Bone marrow (tissue), 2 donors: Measurements from ENCODE around the gene CCDC61.
A peak's percentile ranks its signal among the peaks of the same experiment; 100 is the strongest.

Experiments
- DNase-seq, 2 donors: peaks; one replicate each; lab custom pipeline; 2025; lab: John Stamatoyannopoulos, UW

The CCDC61 gene

GRCh38 chr19:45975306-45976070 lies 19.8 kb upstream of the CCDC61 start:
- DNase-seq, result no peak

GRCh38 chr19:45976178-45976577 lies 19.1 kb upstream of the CCDC61 start:
- DNase-seq, result no peak

- no peak for DNase-seq
Observed at GRCh38 chr19:45978156-45978555, 17.1 kb upstream of the CCDC61 start.

- no peak for DNase-seq
Observed at GRCh38 chr19:45981350-45981749, 13.9 kb upstream of the CCDC61 start.

- no peak for DNase-seq
Observed at GRCh38 chr19:45985321-45985720, 9.9 kb upstream of the CCDC61 start.

GRCh38 chr19:45990113-45990728 lies 5.0 kb upstream of the CCDC61 start:
- DNase-seq, result no peak

GRCh38 chr19:45994456-45994997 lies 740 bp upstream of the CCDC61 start:
- no peak for DNase-seq

- no peak for DNase-seq
Observed at GRCh38 chr19:45995715-45996385, 583 bp downstream of the CCDC61 start.

- no peak for DNase-seq
Observed at GRCh38 chr19:45996933-45997332, 1.7 kb downstream of the CCDC61 start.

GRCh38 chr19:45998834-45999233 lies 3.6 kb downstream of the CCDC61 start:
- no peak for DNase-seq

GRCh38 chr19:45999653-46000121 lies 4.4 kb downstream of the CCDC61 start:
- DNase-seq, result no peak

GRCh38 chr19:46000491-46001246 lies 5.4 kb downstream of the CCDC61 start:
- no peak for DNase-seq

- no peak for DNase-seq
Observed at GRCh38 chr19:46002678-46003275, 7.5 kb downstream of the CCDC61 start.

- DNase-seq, result no peak
Observed at GRCh38 chr19:46006411-46006810, 11.1 kb downstream of the CCDC61 start.

- peak; percentile 18 to 30 for DNase-seq
Observed at GRCh38 chr19:46009530-46010510, 14.6 kb downstream of the CCDC61 start.

- no peak for DNase-seq
Observed at GRCh38 chr19:46014534-46014933, 19.3 kb downstream of the CCDC61 start.

GRCh38 chr19:46014941-46015686 lies 19.8 kb downstream of the CCDC61 start:
- DNase-seq, result no peak

GRCh38 chr19:46015687-46016425 lies 20.6 kb downstream of the CCDC61 start:
- no peak for DNase-seq
